Activated CD8-positive, alpha-beta memory T cell treated with anti-CD3 and anti-CD28 coated beads, Interleukin-2, amount 50 U/mL, for 24 hours (primary cell): Measurements from ENCODE around the gene SLC35F1.

Experiments used
- DNase-seq: peaks from one replicate; pipeline ENCODE4 v3.0.0-alpha.2; 2020; ENCODE audit errors: extremely low read depth

SLC35F1 gene

DNA sequence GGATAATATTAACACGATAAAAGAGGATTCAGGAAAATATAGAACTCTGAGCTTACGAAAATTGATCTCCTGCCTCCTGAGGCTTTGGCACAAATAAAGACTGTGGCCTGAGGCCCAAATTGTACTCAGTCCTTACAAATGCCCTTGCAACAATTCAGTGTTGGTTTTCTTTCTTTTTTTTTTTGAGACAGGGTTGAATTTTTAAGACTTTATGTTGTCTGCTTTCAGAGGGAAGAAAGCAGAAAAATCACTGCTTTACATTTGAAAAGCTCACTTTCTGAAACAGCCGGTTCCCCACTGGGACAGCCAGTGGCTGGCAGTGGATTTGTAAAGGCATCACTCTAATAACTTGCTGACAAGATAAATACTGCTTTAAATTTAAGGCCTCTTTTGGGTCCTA is 290.5 kb downstream of the SLC35F1 start:
- DNase-seq = no peak

DNA sequence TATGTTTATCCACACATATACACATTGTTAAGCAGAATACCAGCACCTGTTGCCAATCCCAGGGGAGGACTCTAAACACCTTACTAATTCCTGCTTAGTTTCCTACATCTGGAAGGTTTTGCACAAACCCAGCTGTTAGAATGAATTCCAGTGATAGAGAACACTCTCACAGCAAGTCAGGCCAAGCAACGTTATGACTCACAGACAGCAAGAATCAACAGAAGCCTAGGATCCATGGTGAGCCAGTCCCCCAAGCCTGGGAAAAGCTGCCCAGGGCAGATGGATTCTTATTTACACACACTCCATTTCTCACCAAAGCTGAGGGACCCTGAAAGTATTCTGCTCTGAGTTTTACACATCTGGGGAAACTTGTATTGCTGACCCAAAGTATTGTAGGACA is 291.7 kb downstream of the SLC35F1 start:
- DNase-seq = no peak

DNA sequence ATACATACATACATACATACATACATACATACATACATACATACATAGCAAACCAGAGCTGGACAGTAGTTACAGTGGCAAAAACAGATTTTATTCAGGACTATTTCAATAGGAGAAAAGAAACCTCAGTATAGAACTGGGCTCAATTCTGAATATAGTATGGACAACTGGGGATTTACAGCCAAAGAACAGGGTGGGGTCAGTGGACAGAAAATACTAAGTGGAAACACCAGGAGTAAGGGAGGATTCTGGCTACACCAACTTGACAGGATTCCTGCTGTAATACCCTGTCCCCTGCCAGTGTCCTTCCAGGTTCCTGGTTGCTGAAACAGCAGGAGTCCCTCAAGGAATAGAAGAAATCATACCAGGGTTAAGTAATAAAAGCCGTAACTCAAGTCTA is 293.1 kb downstream of the SLC35F1 start:
- no peak for DNase-seq

DNA sequence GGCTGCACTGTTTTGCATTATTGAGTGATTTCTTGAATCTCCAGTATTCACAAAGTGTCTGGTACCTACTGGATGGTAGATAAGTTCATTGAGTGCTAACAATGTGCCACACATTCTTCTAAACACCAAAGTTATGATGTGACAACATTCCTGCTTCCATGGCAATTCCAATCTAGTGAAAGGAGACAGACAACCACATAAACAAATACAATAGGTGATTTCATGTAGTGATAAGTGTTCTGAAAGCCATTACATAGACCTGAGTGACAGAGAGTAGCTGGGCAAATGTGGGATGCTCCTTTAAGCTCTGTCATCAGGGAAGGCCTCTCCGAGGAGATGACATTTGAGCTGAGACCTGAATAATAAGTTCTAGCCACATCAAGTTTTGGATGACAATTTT is 295.5 kb downstream of the SLC35F1 start:
- DNase-seq = no peak

DNA sequence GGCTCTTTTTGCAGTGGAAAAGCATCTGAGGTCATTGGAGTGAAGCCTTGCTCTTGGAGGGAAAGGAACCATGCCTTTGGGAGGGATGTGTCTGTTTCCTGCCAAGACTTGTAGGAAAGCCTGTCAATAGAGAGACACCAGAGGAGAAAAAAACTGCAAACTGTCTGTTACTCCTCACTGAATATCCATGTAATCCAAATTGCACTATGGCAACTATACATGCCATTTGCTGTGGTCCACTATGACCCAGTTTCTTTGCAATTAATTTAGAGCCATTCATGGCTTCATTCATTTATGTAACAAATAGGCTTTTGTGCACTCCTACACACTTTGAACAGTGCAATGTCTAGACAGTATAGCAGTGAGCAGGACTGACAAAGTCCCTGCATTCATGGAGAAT is 296.5 kb downstream of the SLC35F1 start:
- DNase-seq = no peak

DNA sequence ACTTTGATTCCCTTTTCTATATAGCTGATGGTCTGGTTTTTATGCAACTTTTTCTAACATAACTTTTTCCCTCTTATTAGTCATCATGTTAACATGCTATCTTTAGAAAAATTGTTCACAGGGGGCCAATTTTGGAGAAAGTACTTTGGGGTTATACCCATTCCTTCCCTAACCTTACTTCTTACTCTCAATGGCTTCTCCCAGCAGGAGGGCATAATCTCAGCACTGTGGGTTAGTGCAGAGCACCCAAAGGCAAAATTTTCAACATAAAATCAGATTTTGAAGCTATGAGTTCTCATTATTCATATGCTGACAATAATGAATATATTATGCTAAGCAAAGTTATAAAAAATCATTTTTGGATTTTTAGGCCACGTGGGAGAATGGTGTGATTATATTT is 299.2 kb downstream of the SLC35F1 start:
- no peak for DNase-seq

DNA sequence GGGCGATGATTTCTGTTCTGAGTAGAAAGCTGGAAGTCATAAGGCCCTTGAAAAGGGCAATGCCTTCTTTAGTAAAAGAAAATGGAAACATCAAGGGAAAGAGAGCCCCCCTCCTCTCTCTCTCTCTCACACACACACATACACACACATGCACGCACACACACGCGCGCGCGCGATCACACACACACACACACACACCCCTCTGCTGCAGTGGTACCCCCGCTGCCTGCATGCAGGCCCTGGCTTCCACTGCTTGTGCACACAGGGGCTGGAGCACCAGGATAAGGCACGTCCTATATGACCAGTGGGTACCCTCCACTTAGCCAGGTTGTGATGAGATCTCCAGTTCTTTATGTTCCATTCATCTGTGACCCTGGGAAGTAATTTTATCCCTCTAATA is 300.9 kb downstream of the SLC35F1 start:
- no peak for DNase-seq

DNA sequence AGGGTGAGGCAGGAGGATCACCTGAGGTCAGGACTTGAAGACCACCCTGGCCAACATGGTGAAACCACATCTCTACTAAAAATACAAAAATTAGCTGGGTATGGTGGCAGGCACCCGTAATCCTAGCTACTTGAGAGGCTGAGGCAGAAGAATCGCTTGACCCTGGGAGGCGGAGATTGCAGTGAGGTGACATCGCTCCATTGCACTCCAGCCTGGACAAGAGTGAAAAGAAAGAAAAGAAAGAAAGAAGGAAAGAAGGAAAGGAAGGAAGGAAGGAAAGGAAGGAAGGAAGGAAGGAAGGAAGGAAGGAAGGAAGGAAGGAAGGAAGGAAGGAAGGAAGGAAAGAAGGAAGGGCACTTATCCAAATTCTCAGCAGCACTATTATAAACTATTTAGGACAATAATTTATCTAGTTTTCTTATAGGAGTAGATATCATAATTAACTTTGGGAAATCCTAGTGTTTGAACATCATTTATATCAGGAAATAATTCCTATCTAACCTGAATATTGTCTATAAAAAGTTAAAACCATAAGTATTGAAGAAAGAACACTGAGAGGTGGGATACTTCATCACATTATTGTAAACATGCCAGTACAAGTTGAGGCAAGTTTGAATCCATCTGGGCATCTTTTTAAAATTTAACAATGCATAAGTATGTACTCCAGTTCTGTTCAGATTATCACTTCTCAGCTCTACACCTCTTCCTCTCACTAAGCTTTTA is 305.5 kb downstream of the SLC35F1 start:
- DNase-seq = no peak

DNA sequence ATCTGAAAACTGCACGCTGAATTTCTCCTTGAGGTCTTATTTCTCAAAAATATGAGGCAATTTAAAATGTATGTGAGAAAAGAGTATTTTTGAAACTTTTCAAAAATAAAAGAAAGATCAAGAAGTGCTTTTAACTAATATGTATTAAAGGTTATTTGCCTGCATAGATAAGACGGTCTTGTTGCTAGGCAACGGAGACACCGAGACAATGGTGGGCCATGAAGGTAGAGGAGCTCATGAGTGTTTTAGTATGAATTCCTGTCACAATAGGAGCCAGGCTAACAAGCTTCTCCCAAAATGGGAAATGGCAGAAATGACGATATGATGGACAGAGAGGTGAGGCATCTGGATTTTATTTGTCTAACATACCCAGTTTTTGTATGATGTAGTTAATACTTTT is 308.2 kb downstream of the SLC35F1 start:
- DNase-seq = no peak

DNA sequence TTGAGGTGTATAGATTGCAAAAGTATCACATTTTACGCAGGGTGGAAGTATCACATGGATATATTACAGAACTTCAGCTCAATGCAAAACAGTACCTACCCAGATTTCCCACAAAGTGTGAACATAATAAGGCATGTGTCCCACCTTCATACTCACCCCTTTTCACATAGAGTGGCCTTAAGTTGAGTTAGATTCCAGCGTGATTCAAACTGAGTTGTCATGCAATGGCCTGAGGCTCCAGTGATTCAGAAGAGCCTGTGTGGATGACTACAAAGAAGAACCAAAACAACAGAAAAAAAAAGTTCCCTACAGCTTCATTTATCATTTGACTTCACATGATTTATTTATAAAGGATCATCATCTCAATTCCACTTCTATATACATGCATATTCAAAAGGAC is 309.7 kb downstream of the SLC35F1 start:
- DNase-seq = no peak

DNA sequence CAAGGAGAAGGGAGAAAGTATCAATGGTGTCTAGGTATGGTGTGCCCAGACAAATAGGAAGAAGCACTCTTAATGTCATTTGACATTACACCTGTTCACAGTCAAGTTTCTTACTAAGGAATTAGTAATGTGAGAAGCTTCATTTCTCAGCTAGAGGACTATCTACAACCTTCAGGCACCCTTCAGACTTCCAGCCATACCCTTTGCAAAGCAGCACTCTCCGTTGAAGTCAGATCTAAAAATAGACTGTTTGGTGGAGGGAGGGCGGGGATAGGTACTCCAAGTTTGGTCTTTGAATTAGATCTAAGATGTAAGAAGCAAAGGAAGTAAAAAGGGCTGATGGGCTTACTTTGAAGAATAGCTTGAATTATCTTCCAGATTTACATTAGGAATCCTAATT is 311.1 kb downstream of the SLC35F1 start:
- no peak for DNase-seq

DNA sequence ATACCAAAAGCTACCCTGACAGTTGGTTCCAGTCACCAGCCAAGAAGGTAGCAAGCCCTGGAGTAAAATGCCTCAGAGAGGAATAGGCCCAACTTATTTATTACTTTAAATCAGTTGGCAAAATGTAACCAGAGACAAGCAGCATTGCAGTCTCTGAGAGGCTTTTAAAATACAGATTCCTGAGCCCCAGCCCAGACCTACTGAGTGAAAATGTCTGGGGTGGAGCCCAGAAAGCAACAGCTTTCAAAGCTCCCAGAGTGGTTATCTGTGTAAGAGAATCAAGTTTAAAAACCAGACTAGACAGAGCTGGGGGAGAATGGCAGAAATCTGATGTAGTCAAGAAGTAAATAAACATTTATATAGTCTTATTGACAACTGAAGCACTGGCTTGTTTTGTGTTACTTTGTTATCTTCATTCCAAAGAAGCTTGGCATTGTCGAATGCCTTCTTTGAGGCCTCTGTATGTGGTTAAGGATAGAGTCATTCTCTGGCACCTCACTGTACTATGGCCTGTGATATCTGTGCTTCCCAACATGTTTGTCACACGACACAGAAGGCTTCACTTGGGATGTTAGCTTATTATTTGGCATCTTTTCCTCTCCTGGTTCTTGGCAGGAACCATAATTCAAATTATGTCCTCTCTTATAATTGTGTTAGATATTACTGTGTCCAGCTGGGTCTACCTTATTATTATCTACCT is 313.5 kb downstream of the SLC35F1 start:
- no peak for DNase-seq

DNA sequence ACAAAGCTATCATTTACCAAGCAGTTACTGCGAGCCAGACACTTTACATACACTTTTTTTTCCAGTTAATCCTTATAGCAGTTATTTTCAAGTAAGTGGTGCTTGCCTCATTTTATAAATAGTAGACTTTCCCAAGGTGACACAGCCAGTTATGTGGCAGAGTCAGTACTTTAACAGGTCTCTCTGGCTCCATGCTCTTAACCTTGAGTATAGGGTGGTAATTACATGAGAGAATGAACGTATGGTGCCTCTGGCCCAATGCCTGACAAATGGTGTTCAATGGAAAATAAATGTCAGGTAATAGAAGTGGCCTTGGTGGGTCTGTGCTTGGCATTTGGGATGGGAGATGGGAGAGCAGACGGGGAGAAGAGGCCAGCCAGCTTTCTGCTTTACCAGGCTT is 316.3 kb downstream of the SLC35F1 start:
- DNase-seq = no peak

DNA sequence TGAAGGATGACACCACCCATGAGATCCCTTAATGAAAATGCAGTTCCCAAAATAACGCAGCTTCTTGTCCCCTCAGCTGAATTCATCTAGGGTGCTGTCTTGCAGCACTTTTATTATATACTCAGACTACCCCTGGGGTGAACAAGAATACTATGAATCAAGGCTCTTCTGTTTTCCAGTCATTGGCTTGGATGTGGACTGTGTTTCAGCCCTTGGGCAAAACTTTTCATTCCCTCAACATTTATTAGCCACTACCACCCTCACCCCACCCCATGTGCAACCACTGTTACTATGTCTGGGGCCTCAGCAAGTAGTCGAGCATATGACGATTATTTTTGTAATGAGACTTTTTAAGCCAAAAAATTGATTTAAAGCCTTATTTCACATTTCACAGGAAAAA is 321.8 kb downstream of the SLC35F1 start:
- no peak for DNase-seq

DNA sequence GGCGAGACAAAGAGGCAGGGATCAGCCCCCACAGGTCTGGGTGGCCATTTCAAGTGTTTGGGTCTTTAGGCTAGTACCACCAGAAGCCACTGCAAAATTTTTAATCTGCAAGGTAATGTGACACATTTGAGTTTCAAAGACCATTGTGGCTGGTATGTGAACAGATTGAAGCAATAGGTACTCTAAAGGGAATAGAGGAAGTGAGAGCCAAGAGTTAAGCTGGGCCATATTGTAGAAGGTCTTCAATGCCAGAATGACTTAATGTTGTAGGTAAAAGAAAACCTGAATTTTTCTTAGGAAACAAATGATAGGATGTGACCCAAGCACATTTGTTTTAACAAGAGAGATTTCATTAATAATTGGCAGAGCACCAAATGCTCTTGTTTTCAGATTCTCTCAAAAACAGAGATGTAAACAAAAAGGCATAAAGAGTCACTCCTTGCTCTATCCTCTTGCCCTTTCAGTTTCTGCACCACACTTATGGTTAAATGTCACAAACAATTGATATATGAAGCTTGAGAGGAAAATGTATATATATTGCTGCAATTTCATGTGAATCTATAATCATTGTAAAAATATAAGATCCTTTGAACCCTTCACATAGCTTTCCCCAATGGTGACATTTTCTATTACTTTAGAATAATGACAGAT is 333.9 kb downstream of the SLC35F1 start:
- no peak for DNase-seq

DNA sequence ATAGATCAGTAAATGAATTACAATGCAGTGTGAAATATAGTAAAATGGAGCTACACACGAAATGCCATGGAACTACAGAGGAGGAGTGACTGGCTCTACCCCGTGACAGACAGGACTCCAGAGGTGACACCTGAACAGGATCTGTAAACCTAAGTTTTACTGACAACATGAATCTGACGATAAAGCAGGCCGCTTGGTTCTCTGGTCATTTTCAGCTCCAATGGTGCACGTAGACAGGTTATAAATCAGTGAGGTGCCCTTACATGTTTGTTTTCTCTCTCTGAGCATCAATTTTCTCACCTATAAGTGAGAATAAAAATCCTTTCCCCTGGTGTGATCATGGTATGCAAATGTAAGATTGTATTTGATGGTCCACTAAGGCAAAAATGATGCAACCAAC is 339.3 kb downstream of the SLC35F1 start:
- DNase-seq = no peak

DNA sequence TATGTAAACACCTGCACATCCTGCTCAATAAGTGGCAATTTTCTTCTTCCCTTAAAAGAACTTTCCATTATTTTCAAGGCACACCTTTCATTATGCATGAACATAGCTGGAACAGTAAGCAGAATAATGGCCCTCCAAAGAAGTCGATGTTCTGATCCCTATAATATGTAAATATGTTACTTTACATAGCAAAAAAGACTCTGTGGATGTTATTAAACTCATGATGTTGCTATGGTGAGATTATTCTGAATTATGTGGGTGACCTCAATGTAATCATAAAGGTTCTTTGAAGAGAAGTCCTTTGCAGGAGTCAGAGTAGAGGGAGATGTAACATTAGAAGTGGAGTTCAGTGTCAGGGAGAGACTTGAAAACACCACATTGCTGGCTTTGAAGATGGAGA is 341.1 kb downstream of the SLC35F1 start:
- no peak for DNase-seq

DNA sequence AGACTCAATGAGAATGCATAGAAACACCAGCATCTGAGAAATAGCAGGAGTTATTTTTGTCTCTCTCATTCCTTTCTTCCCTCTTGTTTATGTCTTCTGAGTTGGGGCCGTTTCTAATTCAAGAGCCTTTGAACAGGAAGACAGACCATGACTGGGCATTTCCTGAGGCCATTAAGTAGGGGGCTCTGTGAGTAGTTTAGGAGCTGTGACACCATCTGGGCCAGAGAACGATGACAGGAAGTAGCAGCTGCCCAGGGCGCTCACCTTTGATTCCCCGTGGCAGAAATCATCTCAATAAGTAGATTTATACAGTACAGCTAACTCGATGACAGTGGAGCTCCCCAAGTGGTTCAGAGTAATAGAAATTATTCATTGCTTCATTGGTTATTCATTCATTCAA is 342.6 kb downstream of the SLC35F1 start:
- DNase-seq = no peak

DNA sequence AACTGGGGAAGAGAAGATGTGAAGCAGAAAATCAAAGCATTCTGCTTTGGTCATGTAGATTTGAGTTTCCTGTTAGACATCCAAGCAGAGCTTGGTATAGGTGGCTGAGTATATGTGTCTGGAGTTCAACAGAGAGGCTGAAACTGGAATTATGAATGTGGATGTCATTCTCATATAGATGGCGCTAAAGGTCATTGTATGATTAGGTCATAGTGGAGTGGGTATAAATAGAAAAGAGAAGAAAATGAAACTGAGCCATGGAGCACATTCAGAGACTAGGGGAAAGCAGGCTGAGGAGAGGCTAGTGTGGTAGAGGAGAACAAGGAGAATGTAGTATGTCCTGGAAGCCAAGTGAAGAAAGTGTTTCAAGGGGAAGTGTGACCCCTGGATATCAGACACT is 345.4 kb downstream of the SLC35F1 start:
- no peak for DNase-seq

DNA sequence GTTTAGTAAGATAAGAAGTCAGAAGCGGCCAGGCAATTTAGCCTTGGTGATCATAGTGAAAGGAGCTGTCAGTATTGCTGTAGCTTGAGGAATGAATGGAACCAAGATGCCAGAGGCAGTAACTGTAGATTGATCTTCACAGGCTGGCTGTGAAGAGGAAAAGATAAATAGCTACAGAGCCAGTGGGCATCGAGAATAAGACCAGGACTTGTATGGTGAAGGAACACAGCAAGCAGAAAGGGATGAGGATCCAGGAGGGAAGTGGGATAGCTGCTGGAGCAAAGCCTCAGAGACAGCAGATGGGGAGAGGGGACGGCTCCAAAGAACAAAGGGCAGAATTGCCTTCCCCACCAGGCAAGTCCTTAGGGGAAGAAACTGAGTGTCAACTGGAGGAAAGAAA is 346.7 kb downstream of the SLC35F1 start:
- DNase-seq = no peak

DNA sequence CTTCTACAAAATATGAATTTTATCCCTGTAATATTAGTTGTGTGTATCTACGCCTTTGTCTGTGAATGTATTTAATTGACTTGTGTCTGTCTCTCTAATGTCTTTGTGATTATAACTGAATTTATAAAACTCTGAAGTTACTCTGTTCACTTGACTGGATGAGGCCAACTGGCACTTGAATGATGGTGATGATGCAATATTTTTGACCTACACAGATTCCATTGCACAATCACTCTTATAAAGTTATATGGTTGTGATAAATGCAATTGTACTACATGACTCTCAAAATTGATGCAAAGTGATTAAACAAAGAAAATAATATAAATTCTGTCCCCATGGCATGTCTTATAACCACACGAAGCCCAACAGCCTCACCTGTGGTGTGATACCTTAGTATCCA is 353.8 kb downstream of the SLC35F1 start:
- DNase-seq = no peak

DNA sequence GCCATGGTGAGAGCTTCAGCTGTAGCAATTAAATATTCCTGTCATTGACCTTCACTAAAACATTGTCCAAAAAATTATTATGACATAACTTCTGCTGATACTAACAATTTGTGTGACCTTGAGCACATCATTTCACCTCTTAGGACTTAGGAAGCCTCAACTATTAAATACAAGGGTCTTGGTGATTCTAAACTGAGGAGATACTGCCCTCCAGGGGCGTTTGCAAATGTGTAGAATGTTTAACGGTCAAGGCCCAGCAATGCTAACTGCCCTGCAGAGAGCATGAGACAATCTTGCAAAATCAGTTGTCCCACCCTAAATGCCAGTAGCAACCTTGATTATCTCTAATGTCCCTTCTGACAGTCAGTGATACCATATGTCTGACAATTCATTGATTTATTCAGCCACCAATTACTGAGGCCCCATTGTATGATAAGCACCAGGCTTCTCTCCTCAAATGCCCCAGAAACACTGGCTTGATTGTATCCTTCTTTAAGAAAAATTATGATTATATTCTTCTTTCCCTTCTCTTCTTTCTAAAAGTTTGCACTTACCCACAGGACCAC is 356.9 kb downstream of the SLC35F1 start:
- no peak for DNase-seq

DNA sequence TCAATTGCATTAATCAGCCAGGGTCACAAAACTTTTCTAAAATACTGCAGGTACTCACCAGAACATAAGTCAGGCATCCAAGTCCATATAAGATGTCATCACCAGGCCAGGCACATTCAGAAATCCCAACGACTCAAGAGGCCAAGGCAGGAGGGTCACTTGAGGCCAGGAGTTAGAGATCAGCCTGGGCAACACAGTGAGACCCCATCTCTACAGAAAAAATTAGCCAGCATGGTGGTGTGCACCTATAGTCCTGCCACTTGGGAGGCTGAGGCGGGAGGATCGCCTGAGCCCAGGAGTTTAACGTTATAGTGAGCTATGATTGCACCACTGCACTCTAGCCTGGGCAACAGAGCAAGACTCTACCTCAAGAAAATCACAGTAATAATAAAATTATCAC is 362.6 kb downstream of the SLC35F1 start:
- no peak for DNase-seq
